OCI-LY1 (cell line): ENCODE data around the gene BLM.

Experiments used
- EZH2 ChIP-seq: fragments of 200-600 bp; sonication (generic), shearing (Covaris generic); IDR thresholded peaks from 2 replicates; pipeline ENCODE4 v1.8.0; 2017; ENCODE audit warnings: borderline replicate concordance, mixed run types, mild to moderate bottlenecking, antibody characterized with exemption, low read length, moderate library complexity, mixed read lengths
- TF ChIP-seq, protein P1 (sequence below): fragments of 200-600 bp; sonication (generic), shearing (Covaris generic); IDR thresholded peaks from 2 replicates; pipeline ENCODE4 v1.5.1; 2017; ENCODE audit warnings: mild to moderate bottlenecking, antibody characterized with exemption, low read length, moderate library complexity, mixed read lengths

DNA sequence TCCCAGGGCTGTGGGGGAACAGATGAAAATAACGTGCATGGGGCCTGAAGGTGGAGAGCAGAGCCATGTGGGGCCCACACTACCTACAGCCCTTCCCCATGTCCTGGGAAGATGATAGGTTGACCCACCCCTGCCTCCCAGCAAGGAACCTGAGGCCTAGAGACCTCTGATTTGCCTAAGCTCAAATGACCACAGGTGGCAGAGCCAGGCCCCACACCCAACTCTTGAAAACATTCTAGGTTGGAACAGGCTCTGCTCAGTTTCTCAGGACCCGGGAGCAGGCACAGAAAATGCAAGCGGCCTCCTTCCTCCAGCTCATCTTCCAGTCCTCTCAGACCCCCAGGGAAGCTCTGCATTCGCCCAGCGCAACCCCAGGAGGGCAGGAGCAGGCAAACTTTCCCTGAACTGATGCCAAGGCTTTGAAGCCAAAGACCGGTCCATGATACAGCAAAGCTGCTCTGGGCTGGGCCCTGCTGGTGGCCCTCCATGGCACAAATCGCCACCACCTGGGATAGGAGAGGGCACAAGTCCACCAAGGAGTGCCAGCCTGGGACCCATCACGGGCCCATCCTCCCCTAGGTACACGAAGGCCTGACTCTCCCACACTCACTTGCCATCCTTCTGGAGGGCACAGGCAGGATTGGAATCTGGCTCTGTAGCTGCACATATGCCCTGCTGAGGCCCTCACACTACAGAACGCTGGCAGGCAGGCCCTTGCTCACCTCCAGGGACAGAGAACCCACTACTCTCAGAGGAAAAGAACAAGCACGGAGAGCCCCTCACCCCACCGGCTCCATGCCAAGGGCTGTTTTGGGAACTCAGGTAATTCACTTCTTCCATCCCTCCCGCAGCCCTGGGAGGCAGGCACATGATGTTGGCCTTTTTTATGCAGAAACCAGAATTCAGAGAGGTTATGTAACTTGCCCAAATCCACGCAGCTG is 100.2 kb downstream of the BLM start:
- TF ChIP-seq, protein P1, sequence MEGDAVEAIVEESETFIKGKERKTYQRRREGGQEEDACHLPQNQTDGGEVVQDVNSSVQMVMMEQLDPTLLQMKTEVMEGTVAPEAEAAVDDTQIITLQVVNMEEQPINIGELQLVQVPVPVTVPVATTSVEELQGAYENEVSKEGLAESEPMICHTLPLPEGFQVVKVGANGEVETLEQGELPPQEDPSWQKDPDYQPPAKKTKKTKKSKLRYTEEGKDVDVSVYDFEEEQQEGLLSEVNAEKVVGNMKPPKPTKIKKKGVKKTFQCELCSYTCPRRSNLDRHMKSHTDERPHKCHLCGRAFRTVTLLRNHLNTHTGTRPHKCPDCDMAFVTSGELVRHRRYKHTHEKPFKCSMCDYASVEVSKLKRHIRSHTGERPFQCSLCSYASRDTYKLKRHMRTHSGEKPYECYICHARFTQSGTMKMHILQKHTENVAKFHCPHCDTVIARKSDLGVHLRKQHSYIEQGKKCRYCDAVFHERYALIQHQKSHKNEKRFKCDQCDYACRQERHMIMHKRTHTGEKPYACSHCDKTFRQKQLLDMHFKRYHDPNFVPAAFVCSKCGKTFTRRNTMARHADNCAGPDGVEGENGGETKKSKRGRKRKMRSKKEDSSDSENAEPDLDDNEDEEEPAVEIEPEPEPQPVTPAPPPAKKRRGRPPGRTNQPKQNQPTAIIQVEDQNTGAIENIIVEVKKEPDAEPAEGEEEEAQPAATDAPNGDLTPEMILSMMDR = no peak
- no peak for TF ChIP-seq EZH2
